ENCODE results near the gene KMT5B. TPM values are rescaled to one million over a fixed set of nuclear protein-coding genes. Genes with fewer than 3 reads are reported as not detected.
A peak's percentile ranks its signal among the peaks of the same experiment; 100 is the strongest.

KMT5B gene
- total and polyA plus RNA-seq, 2 of the 13 experiments (the other 11 are each of a cell fraction or from before 2014, with no cell fraction given): 17.6 to 23.7 TPM

DNA sequence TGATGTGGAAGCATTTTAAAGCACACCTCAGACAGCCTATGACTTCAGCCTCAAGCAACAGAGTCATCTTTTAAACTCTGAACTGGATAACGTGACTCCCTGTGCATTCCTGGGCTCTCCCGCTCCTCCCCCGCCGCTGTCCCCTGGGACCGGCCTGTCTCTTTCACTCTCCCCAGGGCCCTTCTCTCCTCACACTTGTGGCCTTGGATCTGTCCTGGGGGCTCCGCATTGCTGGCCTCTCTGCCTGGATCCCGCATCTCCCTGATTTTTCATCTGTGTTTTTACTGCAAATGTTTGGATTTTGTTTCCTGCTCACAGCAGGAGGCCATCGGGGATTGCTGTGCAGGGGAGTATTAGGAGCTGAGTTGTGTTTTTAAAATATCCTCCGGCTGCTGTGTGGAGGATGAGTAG lies 43.2 kb upstream of the KMT5B start:
- Histone ChIP-seq H3K79me2 (ENCODE audit: insufficient read depth, low read length) (no peaks in the 10 kb centered on the region), H2AFZ (ENCODE audit: low read length) (no peak overlapping the region), H3K36me3 (replicated peaks in 1 of 2; ENCODE audit: control insufficient read depth in 1 of 2, insufficient read depth in 2 of 2, low read length in 2 of 2) (peaks cover 0 to 7% of the 10 kb centered on the region in 2 experiments; a peak in 3 of 5 replicates), H3K9ac (ENCODE audit: insufficient read depth, low read depth, low read length) (peak overlapping the region; percentile 53), H3K4me2 (ENCODE audit: low read depth, low read length) (peak overlapping the region; percentile 70), H3K4me1 (ENCODE audit: insufficient read depth, low read length) (peaks cover 33% of the 10 kb centered on the region), H3K27me3 (ENCODE audit: control insufficient read depth in 1 of 2, insufficient read depth in 2 of 2, low read length in 2 of 2) (no peaks in the 10 kb centered on the region; a peak in 1 of 5 replicates), H3K4me3 (replicated peaks in 1 of 3; ENCODE audit: insufficient read depth in 1 of 3, low read depth in 2 of 3, low read length in 3 of 3) (peak overlapping the region; percentile 3 to 58 (median 41)), H3K9me3 (ENCODE audit: low read length) (no peaks in the 10 kb centered on the region), H3K27ac (ENCODE audit: extremely low read length, insufficient read depth, low read length) (peak overlapping the region; percentile 61), H4K20me1 (ENCODE audit: insufficient read depth, low read length) (no peaks in the 10 kb centered on the region)
- POLR2A ChIA-PET: interaction anchor here (1.2 to 6.6 kb wide), 5 partner anchors 15 to 124 kb away, joined by 3 to 127 read pairs (median 18); partner anchors contain the start of gene C11orf24
- CTCF ChIA-PET (ENCODE audit: low intra/inter-chr PET ratio, low total read pairs): interaction anchor here (2.1 to 2.3 kb wide), 2 partner anchors 41 to 127 kb away, joined by 9 to 43 read pairs; no protein-coding TSS in a partner anchor
- 6% methylated on average over 9 of the region's 9 CpGs for WGBS (ENCODE audit: low lambda C conversion rate)
- FAIRE-seq: peak; percentile 53
- DNase-seq (ENCODE audit: low spot score): peak; percentile 53
- no TSS peak for BruUV-seq (replicated peaks)
- intact Hi-C loops (cut with micrococcal nuclease; ENCODE audit: unreplicated experiment): loop anchor here (2.0 to 5.0 kb wide), 4 partner anchors 48 to 190 kb away; no protein-coding TSS in a partner anchor
- ATAC-seq: peak; percentile 68
- in situ Hi-C loops (cut with HindIII; ENCODE audit: extremely low pct_ligation_motif_present, low pct_unique_long_range_greater_than_20kb): loop anchor here (5.0 kb wide), 2 partner anchors 41 to 191 kb away; no protein-coding TSS in a partner anchor
- 0 out of 2 replicates have a peak, but pooled peaks have one; percentile 15 for TF ChIP-seq ELF3 (CRISPR knock-in tag; IDR thresholded peaks at IDR 0.05)
- TF ChIP-seq ZNF12 (CRISPR knock-in tag; IDR thresholded peaks at IDR 0.05): no peak
- TF ChIP-seq, protein P1, sequence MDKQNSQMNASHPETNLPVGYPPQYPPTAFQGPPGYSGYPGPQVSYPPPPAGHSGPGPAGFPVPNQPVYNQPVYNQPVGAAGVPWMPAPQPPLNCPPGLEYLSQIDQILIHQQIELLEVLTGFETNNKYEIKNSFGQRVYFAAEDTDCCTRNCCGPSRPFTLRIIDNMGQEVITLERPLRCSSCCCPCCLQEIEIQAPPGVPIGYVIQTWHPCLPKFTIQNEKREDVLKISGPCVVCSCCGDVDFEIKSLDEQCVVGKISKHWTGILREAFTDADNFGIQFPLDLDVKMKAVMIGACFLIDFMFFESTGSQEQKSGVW (CRISPR knock-in tag; IDR thresholded peaks at IDR 0.05; ENCODE audit: borderline replicate concordance): no peak
- peak; percentile 16; the same call in 1 of the 2 replicates for TF ChIP-seq PITX1 (CRISPR knock-in tag; IDR thresholded peaks at IDR 0.05)
- no peak for TF ChIP-seq TCF7L2 (IDR thresholded peaks at IDR 0.05; ENCODE audit: low read depth, low read length)
- TF ChIP-seq ZNF792 (CRISPR knock-in tag; IDR thresholded peaks at IDR 0.05): 0 out of 2 replicates have a peak, but pooled peaks have one; percentile 33
- TF ChIP-seq KDM2A (CRISPR knock-in tag; IDR thresholded peaks at IDR 0.05; ENCODE audit: borderline replicate concordance, low read depth): 0 out of 2 replicates have a peak, but pooled peaks have one; percentile 13
- peak; percentile 56; the same call in 1 of the 2 replicates for TF ChIP-seq KLF9 (CRISPR knock-in tag; IDR thresholded peaks at IDR 0.05; ENCODE audit: low read depth)
- no peak for TF ChIP-seq ZNF333 (CRISPR knock-in tag; IDR thresholded peaks at IDR 0.05; ENCODE audit: borderline replicate concordance)
- TF ChIP-seq ZNF292 (CRISPR knock-in tag; IDR thresholded peaks at IDR 0.05; ENCODE audit: borderline replicate concordance, low read depth): peak; percentile 25; the same call in 1 of the 2 replicates
- TF ChIP-seq HNF4G (IDR thresholded peaks at IDR 0.05; ENCODE audit: borderline replicate concordance, low read depth, low read length): no peak
- 0 out of 2 replicates have a peak, but pooled peaks have one; percentile 31 for TF ChIP-seq HNF4G (CRISPR knock-in tag; IDR thresholded peaks at IDR 0.05; ENCODE audit: borderline replicate concordance, low read depth)
- TF ChIP-seq SIN3B (IDR thresholded peaks at IDR 0.05; ENCODE audit: low read length): no peak
- TF ChIP-seq NRL (CRISPR knock-in tag; IDR thresholded peaks at IDR 0.05; ENCODE audit: borderline replicate concordance): no peak
- TF ChIP-seq THYN1 (CRISPR knock-in tag; IDR thresholded peaks at IDR 0.05; ENCODE audit: borderline replicate concordance, low read depth): no peak
- peak; percentile 74 for TF ChIP-seq SAP130 (CRISPR knock-in tag; IDR thresholded peaks at IDR 0.05; ENCODE audit: low read depth)
- TF ChIP-seq HOXA3 (CRISPR knock-in tag; IDR thresholded peaks at IDR 0.05): peak; percentile 34; the same call in 1 of the 2 replicates
- TF ChIP-seq, protein P2, sequence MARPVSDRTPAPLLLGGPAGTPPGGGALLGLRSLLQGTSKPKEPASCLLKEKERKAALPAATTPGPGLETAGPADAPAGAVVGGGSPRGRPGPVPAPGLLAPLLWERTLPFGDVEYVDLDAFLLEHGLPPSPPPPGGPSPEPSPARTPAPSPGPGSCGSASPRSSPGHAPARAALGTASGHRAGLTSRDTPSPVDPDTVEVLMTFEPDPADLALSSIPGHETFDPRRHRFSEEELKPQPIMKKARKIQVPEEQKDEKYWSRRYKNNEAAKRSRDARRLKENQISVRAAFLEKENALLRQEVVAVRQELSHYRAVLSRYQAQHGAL (CRISPR knock-in tag; IDR thresholded peaks at IDR 0.05; ENCODE audit: not compliant biosample characterization): no peak
- TF ChIP-seq KAT8 (CRISPR knock-in tag; IDR thresholded peaks at IDR 0.05): 0 out of 2 replicates have a peak, but pooled peaks have one; percentile 27
- TF ChIP-seq ZMYM3 (CRISPR knock-in tag; IDR thresholded peaks at IDR 0.05): 0 out of 2 replicates have a peak, but pooled peaks have one; percentile 40
- 0 out of 2 replicates have a peak, but pooled peaks have one; percentile 5 for TF ChIP-seq ZBTB38 (CRISPR knock-in tag; IDR thresholded peaks at IDR 0.05)
- TF ChIP-seq, protein P3, sequence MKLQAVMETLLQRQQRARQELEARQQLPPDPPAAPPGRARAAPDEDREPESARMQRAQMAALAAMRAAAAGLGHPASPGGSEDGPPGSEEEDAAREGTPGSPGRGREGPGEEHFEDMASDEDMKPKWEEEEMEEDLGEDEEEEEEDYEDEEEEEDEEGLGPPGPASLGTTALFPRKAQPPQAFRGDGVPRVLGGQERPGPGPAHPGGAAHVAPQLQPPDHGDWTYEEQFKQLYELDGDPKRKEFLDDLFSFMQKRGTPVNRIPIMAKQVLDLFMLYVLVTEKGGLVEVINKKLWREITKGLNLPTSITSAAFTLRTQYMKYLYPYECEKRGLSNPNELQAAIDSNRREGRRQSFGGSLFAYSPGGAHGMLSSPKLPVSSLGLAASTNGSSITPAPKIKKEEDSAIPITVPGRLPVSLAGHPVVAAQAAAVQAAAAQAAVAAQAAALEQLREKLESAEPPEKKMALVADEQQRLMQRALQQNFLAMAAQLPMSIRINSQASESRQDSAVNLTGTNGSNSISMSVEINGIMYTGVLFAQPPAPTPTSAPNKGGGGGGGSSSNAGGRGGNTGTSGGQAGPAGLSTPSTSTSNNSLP (IDR thresholded peaks at IDR 0.05; ENCODE audit: low read depth, low read length): no peak
- no peak for TF ChIP-seq ZNF468 (CRISPR knock-in tag; IDR thresholded peaks at IDR 0.05)

Measured in HepG2 (cell line).